Measurements from ENCODE around the gene PPFIA1.

- TF ChIP-seq CTCF (conservative IDR thresholded peaks at IDR 0.05) (no peak), EZH2 (IDR thresholded peaks at IDR 0.05; ENCODE audit: low read depth) (no peak)
Measured at GRCh38 chr11:70272009-70272408, 1.5 kb downstream of the PPFIA1 start.
